ENCODE results near the gene ZNF283. TPM values are rescaled to one million over a fixed set of nuclear protein-coding genes. Genes with fewer than 3 reads are reported as not detected.
"Not testable (repeated sequence)": the region's sequence is repeated elsewhere in the genome, so short reads cannot be mapped to it uniquely, and the experiment has no call there.

ZNF283 gene
- total RNA-seq, 1 experiment from 2014 or later: 5.8 TPM

GRCh38 chr19:43799502-43800142 is 27.5 kb upstream of the ZNF283 start:
- DNase-seq (ENCODE audit: low read depth): no peak

- DNase-seq (ENCODE audit: low read depth): no peak
Measured at GRCh38 chr19:43802216-43802951, 24.7 kb upstream of the ZNF283 start, which contains the start of gene LYPD5. Gene LYPD5, minus strand, starts transcription at chr19:43802447. Its CDS starts 67 bp downstream, at chr19:43802380.

GRCh38 chr19:43804432-43804831 is 22.7 kb upstream of the ZNF283 start:
- no peak for DNase-seq (ENCODE audit: low read depth)

- DNase-seq (ENCODE audit: low read depth): not testable (repeated sequence)
Measured at GRCh38 chr19:43806401-43806800, 20.7 kb upstream of the ZNF283 start.

- no peak for DNase-seq (ENCODE audit: low read depth)
Measured at GRCh38 chr19:43806848-43807247, 20.3 kb upstream of the ZNF283 start.

GRCh38 chr19:43807651-43808050 is 19.5 kb upstream of the ZNF283 start:
- no peak for DNase-seq (ENCODE audit: low read depth)

GRCh38 chr19:43809762-43810696 is 17.1 kb upstream of the ZNF283 start:
- peak; percentile 46 for DNase-seq (ENCODE audit: low read depth)

GRCh38 chr19:43811837-43812236 is 15.3 kb upstream of the ZNF283 start:
- DNase-seq (ENCODE audit: low read depth): no peak

GRCh38 chr19:43812259-43812658 is 14.9 kb upstream of the ZNF283 start:
- DNase-seq (ENCODE audit: low read depth): no peak

- DNase-seq (ENCODE audit: low read depth): no peak
Measured at GRCh38 chr19:43812688-43813087, 14.4 kb upstream of the ZNF283 start.

- no peak for DNase-seq (ENCODE audit: low read depth)
Measured at GRCh38 chr19:43814663-43815352, 12.3 kb upstream of the ZNF283 start.

- DNase-seq (ENCODE audit: low read depth): not testable (repeated sequence)
Measured at GRCh38 chr19:43817454-43817853, 9.7 kb upstream of the ZNF283 start.

- no peak for DNase-seq (ENCODE audit: low read depth)
Measured at GRCh38 chr19:43818500-43818899, 8.6 kb upstream of the ZNF283 start.

- DNase-seq (ENCODE audit: low read depth): peak; percentile 72
Measured at GRCh38 chr19:43820098-43820883, 6.8 kb upstream of the ZNF283 start.

- no peak for DNase-seq (ENCODE audit: low read depth)
Measured at GRCh38 chr19:43820884-43821215, 6.3 kb upstream of the ZNF283 start.

- DNase-seq (ENCODE audit: low read depth): not testable (repeated sequence)
Measured at GRCh38 chr19:43823856-43824255, 3.3 kb upstream of the ZNF283 start.

GRCh38 chr19:43824572-43824971 is 2.5 kb upstream of the ZNF283 start:
- not testable (repeated sequence) for DNase-seq (ENCODE audit: low read depth)

GRCh38 chr19:43839139-43839538 is 12.0 kb downstream of the ZNF283 start:
- no peak for DNase-seq (ENCODE audit: low read depth)

- DNase-seq (ENCODE audit: low read depth): no peak
Measured at GRCh38 chr19:43842007-43842406, 14.9 kb downstream of the ZNF283 start.

GRCh38 chr19:43847246-43847645 is 20.1 kb downstream of the ZNF283 start:
- DNase-seq (ENCODE audit: low read depth): no peak

GRCh38 chr19:43847884-43848283 is 20.8 kb downstream of the ZNF283 start:
- no peak for DNase-seq (ENCODE audit: low read depth)
